ENCODE data around the gene MYRF.

Gene MYRF

GRCh38 chr11:61762798-61763197 is 10.4 kb downstream of the MYRF start:
- no peak for DNase-seq

- DNase-seq, result no peak
Observed at GRCh38 chr11:61763930-61764605, 11.6 kb downstream of the MYRF start.

- no peak for DNase-seq
Observed at GRCh38 chr11:61764606-61765260, 12.3 kb downstream of the MYRF start.

GRCh38 chr11:61765550-61766253 is 13.3 kb downstream of the MYRF start:
- no peak for DNase-seq

GRCh38 chr11:61766353-61766841 is 14.0 kb downstream of the MYRF start:
- DNase-seq, result no peak

GRCh38 chr11:61768376-61769076 is 16.1 kb downstream of the MYRF start:
- DNase-seq, result no peak

GRCh38 chr11:61769169-61769920 is 16.9 kb downstream of the MYRF start:
- no peak for DNase-seq

GRCh38 chr11:61769946-61770683 is 17.7 kb downstream of the MYRF start:
- DNase-seq, result no peak

GRCh38 chr11:61771195-61771894 is 18.9 kb downstream of the MYRF start:
- no peak for DNase-seq

GRCh38 chr11:61771985-61772455 is 19.6 kb downstream of the MYRF start:
- DNase-seq, result no peak

GRCh38 chr11:61773356-61773755 is 20.9 kb downstream of the MYRF start:
- no peak for DNase-seq

- DNase-seq, result no peak
Observed at GRCh38 chr11:61773809-61774208, 21.4 kb downstream of the MYRF start.

- DNase-seq, result no peak
Observed at GRCh38 chr11:61774411-61774810, 22.0 kb downstream of the MYRF start.

- no peak for DNase-seq
Observed at GRCh38 chr11:61775106-61775505, 22.7 kb downstream of the MYRF start.

- DNase-seq, result no peak
Observed at GRCh38 chr11:61775606-61776554, 23.4 kb downstream of the MYRF start.

- DNase-seq, result no peak
Observed at GRCh38 chr11:61776561-61777075, 24.2 kb downstream of the MYRF start.

GRCh38 chr11:61777234-61778090 is 25.0 kb downstream of the MYRF start:
- DNase-seq, result no peak

GRCh38 chr11:61778357-61778886 is 26.0 kb downstream of the MYRF start:
- DNase-seq, result no peak
